HG02678 (cell line): Measurements from ENCODE around the gene RIPPLY2.
A peak's percentile ranks its signal among the peaks of the same experiment; 100 is the strongest.

Experiments
- ATAC-seq: cut with Tn5 transposase; IDR thresholded peaks from one replicate; pipeline ENCODE4 v1.9.1; 2021; ENCODE audit warnings: mild to moderate bottlenecking, moderate library complexity; ENCODE audit not compliant: unreplicated experiment

Gene RIPPLY2

DNA sequence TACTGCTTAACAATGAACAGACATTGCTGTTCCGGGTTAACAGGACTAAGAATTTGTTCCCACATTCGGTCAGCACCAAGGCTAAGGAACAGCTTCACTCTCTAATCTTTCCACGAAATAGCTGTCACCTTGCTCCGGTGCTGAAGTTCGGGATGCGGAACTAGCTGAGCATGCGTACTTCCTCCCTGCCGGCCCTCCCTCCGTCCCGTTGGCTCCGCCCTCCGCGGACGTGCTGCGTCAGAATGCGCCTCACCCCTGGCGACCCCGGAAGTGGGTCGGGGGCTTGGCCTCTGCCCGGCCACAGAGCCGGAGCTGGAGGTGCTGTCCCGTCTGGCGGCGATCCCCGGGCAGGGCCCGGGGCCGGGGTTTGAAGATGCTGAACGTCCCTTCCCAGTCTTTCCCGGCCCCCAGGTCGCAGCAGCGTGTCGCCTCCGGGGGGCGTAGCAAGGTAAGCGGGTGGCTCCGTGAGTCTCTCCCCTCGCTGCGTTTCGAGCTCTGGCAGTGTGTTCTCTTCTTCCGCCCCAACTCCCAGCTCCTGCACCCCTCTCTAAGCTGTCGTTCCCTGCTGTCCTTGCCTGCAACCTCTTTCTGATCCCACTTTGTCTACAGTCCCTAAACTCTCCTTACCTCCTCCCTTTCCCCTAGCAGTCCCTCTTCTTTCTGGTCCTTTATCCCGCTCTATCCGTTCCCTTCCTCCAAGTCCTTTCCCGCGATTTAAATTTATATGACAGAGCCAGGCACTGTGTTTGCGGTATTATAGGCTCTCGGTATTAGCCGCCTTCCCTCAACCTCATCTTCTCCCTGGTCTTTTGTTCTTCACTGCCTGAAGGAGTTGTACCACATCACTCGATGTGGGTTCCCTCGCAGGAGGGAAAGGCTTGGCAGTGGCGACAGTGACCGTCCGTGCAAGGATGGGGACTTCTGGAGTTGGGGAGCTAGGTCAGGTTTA is 6.5 kb downstream of the RIPPLY2 start, which contains the start of gene CYB5R4:
TSS of gene CYB5R4 (plus strand) at position 280 of the 949 bp plus-strand sequence. CDS start at position 374, 94 bp downstream.
- peak; percentile 97 for ATAC-seq

DNA sequence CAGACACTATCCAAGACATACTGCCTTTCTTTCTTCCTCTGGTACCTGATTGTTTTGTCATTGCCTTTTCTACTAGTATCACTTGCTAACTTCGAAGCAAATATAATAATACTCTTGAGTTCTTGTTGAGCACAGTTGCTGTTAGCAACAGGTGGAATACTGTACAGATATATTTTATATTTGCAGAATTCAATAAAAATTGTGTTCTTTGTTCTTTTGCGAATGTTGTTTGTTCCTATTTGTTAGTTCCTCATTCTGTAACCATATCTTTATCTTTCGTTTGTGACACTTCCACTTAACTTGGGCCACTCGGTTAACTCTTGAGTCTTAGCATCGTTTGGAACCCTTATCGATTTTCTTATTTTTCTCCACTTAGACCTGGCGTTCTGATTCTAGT is 7.2 kb downstream of the RIPPLY2 start:
- ATAC-seq, result no peak

DNA sequence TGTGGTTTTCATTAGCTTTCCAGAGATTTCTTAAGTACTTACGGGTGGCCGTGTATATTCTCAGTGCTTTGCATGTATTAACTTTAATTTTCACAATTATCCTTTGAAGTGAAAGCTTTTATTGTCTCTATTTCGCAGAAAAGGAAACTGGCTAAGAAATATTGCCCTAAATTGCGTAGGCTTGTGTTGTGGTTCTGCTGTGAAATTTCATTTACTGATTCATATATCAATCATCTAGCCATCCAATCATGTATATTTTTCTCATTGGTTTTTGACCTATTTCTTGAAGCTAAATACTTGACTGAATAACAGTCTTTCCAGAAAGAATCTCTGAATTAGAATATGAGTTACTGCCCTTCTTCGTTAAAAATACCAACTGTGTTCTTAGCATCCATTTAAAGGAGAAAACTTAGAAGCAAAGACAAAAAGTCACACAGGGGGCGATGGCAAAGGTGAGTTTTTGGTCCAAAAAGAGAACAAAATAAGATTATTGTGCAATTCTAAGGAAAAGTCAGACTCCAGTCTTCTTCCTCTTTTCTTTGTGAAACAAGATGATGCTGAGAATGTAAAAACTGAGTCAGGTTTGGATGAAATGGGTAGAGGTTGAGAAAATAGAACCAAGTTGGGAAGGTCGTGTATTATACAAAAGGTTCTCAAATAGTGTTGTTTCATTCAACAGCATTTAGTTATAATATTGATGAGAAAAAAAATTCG is 7.8 kb downstream of the RIPPLY2 start:
- ATAC-seq, result no peak

DNA sequence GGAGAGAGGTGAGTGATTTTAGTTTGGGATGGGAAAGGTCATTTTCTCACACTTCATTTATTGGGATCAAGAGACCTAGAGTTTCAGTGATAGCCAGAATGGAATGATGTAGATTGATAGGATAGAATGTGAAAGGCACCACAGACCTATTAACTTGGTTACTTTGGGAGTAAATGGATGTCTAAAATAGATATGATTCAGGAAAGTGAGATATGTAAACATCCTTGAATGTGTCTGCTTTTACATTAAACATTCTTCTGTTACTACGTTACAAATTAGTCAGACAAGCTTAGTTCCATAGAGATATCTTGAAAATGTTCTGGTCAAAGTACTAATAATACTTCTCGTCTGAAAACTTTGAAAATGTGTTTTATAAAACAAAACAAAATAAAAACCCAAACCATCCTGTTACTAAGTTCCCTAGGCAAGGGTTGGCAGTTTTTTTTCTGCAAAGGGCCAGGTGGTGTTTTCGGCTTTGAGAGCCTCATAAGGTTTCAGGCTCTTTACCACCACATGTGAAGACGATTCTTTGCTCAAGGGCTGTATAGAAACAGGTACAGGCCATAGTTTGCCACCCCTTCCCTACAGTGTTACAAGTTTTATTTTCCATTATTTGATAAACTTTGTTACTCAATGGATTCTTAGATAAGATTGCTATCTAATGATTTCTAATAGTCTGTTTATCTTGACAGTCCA is 9.8 kb downstream of the RIPPLY2 start:
- ATAC-seq, result peak; percentile 24

DNA sequence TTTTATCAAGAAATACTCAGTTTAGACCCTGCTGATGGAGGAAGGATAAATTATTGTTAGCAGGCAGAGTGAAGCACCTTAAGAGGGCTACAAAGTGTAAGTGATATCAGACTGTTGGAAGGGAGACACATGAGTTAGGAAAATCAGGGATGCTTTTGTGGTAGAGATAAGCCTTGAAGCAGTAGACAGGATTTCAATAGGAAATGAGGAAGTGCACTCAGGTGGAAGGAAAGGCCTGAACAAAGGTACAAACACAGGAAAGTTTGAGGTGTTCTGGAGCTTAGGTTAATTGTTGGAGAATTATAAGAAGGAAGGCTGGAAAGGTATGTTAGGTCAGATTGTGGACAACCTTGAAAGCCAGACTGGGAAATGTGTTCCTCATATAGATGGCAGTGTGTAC is 13.9 kb downstream of the RIPPLY2 start:
- no peak for ATAC-seq

DNA sequence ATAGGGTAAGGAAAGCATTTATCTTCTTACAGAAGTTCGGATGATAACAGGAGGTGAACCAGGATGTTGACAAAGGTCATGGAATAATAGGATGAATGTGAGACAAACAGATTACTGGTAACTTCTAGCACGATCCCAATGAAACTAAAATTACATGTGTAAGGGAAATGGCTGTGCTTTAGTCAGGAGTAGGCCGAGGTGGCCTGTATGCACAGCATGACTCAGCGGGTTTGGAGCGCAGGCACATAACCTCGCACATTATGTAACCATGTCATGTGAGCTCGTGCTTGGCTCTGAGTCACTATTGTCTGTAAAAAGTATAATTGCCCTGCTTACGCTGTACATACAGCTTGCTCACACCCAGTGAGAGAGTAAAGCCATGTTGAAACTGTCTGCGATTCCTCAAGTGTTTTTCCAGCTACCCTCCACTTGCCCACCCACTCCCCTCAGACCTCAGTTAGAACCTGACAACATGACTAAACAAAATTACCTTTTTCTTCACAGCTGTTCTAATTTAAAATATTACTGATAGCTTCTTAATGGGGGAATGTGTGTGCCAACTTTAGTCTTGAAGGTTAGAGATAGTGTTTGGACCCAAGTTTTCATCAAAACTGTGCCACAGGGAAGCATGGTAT is 14.5 kb downstream of the RIPPLY2 start:
- ATAC-seq, result no peak

DNA sequence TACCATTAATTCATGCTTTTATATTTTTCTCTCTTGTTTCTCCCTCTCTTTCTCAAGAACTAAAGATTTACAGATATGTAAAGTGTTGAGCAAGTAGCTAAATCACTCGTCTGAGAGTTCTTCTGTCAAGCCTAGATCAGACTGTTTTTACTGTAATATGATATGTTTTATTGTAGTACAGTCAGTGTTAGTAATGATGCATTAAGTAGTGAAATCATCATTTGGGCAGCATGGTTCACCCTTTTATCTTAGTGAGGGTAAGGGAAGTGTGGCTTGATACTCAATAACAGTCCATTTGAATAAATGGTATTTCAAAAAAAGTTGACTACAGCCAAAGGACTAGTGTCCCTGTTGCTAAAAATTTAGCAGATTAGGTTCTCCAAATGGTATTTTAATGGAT is 15.5 kb downstream of the RIPPLY2 start:
- no peak for ATAC-seq

DNA sequence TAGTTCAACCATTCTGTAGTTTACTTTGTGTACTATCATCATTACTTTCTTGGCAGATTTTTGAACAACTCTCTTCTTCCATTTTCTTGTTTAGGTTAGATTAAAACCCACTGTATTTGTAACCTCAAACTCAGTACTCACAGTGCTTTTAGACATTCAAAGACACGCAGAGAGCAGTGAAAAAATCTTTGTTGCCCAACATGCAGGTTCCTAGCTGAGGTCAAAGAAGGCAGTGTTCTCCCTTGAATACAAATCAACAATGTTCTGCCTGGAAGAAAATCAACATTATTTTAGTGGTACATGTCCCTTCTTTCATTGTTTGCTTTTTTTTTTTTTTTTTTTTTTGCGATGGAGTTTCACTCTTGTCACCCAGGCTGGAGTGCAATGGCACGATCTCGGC is 17.5 kb downstream of the RIPPLY2 start:
- no peak for ATAC-seq

DNA sequence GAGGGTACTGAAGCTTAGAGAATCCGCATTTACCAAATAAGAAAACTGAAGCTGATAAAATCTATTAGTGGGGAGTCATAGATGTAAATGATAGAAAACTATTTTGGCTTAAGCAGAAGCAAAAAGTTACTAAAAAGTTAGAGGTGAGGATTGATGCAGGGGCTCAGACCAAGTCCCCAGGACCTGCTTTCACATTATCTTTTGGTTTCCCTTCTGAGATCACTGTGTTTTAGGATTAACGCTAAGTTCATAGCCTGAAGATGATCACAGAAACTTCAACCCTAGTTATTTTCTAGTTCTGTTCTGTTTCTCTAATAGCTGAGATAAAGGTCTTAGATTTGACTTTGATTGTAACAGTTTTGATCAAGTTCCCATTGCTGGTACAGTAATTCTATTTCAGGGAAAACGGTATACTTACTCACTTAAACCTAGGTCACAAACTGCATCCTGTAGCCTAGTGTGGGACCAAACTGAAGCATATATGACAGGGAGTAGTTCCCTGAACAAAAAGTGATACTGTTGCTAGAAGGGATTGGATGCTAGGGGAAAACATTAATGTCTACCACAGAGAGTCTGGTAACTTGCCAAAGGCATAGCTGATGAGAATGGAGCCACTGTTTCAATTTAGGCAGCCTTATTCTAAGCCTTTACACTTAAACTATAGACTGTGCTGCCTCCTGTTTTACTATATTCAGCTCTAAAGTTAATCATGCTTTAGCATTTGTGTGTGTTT is 19.4 kb downstream of the RIPPLY2 start:
- no peak for ATAC-seq

DNA sequence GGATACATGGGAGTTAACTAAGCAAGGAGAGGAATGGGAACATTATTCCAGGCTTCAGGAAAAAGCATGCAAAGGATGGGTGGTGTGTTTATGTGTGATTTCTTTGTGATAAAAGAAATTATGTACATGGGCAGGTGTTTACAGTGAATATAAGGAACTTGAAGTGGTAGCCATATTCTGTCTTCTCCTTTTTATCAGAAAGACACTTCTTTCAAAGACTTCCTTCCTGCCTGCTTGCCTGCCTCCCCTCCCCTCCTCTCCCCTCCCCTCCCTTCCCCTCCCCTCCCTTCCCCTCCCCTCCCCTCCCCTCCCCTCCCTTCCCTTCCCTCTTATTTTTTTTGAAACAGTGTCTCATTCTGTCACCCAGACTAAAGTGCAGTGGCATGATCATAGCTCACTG is 20.7 kb downstream of the RIPPLY2 start:
- no peak for ATAC-seq

DNA sequence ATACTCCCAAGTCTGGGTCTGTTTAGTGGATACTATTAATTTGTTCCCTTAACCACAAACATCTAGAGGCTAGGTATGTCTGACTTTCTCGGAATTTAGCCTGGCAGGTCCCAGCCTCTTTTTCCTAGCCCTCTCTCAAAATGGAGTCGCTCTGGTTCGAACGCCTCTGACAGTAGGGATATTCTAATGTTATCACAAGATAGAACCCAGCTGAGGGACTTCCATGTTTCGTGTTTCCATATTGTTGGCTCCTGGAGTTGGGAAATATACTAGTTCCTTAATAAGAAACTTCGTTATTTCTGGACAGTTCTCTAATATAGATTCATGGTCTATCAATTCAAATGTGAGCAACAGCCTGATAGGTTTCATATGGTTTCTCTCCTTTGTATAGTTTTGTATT is 22.7 kb downstream of the RIPPLY2 start:
- no peak for ATAC-seq

DNA sequence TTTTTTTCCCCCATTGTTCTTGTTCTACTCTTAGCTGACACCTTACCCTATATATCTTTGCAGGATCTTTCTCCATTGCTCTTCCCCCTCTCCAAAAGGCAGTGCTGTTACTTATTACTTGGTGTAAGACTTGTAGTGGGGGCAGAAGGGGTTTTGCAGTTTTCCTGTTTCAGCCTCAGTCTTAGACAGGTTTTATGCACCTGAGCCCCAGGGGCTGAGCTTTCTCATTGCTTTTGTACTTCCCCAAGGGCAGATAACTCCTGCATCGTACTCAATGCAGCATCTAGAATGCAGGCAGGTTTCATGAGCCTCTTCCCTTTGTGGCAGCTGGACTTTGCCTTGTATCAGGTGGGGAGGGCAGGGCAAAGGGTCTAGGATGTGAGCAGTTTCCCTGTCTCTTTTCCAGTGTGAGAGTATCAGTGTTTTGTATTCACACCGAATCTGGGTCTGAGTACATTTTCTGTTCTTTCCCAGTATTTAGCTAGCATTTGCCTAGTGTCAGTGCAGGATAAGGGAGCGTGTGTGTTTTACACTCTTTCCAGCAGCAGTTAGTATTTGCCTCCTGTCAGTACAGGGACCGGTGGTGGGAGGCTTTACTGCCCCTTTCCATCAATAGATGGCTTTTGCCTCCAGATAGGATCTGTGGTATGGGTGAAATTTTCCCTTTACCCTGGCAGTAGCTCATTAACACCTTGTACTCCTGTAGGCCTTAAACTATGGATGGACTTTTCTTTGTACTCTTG is 25.9 kb downstream of the RIPPLY2 start:
- no peak for ATAC-seq

DNA sequence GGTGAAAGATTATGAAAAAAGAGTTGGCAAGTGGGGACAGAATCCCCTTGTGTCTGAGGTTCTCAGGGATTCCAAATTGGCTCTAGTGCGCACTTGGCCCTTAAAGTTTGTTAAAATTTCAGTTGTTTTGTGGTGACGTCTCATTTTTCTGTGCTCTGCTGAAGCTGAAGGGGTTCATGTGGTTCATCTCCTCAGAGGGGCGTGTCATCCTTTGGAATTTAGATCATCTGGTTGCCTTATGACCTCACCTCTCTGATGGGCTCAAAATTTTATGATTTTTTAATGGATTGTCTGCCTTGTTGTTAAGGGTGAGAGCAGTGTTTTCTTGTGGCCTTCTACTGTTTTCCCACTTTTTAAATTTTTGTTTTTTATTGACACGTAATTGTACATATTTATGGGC is 26.6 kb downstream of the RIPPLY2 start:
- no peak for ATAC-seq

DNA sequence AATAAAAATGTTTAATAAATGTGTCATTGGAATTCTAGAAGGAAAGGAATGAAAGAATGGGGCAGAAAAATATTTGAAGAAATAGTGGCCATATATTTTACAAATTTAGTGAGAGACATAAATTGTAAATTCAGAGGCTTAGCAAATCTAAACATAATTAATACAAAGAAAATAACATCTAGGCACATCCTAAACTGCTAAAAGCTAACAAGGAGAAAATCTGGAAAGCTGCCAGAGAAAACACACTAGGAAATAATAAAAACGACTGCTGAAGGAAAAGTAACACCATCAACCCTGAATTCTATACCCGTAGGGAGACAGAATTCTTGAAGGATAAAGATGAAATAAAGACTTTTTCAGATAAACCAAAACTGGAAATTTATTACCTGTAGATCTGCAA is 30.1 kb downstream of the RIPPLY2 start:
- no peak for ATAC-seq

DNA sequence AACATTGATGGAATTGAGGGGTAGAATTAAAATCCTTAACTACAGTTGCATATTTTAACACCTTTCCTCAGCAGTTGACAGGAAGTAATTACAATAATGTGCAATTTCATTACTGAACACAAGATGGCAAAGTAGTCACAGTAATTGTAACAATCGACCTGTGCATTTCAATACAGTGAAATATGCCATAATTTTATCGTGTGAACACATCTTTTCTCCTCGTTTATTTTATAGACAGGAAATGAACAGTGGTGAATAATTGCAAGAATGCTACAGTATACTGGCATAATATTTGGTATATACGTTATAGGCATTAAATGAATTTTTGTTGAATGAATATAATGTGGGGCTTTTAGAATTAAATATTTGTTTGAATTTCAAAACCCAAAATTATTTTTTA is 31.4 kb downstream of the RIPPLY2 start:
- peak; percentile 84 for ATAC-seq

DNA sequence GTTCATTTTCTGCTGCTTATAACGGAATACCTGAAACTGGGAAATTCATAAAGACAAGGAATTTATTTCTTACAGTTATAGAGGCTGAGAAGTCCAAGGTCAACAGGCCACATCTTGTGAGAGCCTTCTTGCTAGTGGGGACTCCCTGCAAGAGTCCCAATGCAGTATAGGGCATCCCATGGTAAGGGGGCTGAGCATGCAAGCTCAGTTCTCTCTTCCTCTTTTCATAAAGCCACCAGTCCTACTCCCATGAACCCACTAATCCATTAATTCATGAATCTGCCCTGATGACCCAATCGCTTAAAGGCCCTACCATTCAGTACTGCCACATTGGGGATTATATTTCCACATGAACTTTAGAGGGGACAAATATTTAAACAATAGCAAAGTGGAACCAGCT is 32.8 kb downstream of the RIPPLY2 start:
- peak; percentile 39 for ATAC-seq

DNA sequence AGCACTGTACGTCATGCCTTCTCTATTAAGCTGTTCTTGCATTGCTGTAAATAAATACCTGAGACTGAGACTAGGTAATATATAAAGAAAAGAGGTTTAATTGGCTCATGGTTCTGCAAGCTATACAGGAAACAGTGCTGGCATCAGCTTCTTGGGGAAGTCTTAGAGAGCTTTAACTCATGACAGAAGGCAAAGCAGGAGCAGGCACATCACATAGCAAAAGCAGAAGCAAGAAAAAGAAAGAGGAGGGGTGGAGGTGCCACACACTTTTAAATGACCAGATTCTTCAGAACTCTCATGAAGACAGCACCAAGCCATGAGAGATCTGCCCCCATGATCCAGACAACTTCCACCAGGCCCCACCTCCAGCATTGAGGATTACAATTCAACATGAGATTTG is 36.5 kb downstream of the RIPPLY2 start:
- no peak for ATAC-seq

DNA sequence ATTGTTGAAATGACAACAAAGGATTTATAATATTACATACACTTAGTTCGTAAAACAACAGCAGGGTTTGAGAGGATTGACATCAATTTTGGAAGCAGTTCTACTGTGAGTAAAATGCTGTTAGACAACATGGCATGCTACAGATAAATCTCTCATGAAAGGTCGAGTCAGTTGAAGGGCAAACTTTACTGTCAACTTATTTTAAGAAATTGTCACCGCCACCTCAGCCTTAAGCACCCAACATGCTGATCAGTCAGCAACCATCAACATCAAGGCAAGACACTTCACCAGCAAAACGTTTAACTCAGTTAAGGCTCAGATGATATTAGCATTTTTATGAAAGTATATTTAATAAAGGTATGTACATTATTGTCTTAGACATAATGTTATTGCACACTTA is 37.4 kb downstream of the RIPPLY2 start:
- ATAC-seq, result no peak

DNA sequence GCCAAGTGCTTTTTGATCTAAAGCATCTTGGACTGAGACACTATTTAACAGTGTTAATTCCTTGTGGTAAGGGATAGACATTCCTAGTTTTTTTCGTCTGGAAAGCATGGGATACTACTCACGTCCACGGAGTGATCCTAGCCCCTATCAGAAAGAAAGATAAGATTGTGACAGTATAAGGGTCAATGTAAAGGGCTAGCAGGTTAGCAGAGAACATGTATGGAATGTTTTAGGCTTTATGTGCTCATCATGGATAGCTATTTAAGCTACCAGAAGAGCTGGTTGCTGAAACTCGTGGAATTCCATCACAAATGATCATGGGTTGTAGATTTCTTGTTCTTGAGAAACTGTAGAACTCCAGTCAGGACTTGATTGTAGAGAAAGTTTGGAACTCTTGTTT is 38.4 kb downstream of the RIPPLY2 start:
- ATAC-seq, result no peak

DNA sequence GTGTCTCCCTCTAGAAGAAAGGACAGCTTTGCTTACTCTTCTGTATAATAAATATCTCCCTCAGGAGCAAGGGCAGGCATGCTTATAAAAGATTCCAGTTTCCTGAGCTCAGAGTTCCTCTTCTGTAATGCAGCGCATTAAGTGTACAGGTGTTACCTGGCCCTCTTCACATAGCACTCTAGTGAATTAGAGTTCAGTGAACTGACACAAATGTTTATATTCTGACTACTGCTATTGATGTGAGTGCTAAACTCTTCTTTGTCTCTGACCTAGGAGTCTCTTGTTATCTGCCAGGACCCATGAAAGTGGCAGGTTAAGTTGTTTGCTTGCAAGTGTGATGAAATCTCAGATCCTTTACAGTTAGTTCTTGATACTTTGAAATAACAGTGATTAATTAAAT is 39.9 kb downstream of the RIPPLY2 start:
- no peak for ATAC-seq
